ENCODE data around the gene KLHL30.

KLHL30 gene

DNA sequence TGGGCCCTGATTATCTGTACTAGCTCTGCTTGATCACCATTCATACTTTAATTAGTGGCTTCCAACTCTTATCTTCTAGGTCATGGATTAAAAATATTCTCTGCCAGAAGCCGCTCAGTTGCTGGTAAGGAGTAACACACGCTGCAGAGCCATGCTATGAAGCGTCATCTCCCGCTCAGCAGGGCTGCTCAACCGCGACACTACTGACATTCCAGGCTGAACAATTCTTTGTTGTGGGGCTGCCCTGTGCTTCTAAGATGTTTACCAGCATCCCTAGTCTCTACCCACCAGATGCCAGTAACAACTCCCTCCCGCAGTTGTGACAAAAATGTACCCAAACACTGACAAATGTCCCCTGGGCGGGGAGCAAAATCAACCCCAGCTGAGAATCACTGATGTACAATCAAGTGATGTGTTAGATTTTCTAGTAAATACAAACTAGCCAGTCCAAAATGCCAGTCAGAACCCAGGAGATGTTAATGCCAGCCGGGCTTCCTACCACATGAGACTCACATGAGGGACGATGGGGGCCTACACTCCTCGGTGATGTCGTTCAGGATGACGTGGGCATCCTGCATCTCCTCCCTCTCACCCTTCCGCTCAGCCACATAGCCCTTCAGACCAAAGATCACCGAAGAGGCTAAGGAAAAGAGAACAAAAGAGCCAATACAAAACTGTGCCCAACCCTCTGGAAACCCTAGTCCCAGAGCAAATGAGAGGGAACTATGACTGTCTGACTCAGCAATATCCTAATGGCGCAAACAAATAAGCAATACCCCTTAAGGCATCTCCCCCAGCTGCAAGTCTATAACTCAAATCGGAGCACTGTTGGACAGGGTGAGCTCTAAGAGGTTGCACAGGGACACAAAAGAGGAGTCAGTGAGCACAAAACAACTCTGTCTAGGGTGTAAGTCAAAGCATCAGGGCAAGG lies 49.4 kb downstream of the KLHL30 start:
- DNase-seq (ENCODE audit: low spot score): no peak

DNA sequence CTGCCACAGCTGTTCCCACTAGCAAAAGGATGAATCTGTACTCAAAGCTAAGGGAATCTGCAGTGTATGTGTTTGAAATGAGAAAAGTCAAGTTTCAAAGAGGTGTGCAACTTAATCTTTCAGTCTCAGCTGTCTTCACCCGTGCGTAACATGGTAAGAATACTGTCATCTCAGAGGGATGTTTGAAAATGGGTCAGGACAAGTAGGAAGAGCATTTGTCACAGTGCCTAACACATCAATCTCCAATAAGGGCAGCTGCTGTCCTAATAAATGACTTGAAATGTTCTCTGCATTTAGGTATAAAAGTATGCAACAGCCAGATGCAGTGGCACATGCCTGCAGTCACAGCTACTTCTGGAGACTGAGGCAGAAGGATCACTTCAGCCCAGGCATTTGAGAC lies 52.0 kb downstream of the KLHL30 start:
- DNase-seq (ENCODE audit: low spot score): no peak

All from AG08395 (cell line).